HEK293T (cell line): Measurements from ENCODE around the gene RETREG2.
A peak's percentile ranks its signal among the peaks of the same experiment; 100 is the strongest.

Source experiments
- CTCF ChIA-PET: fragments of 350-600 bp; formaldehyde crosslinking; extraction: SDS; loops from one replicate; lab custom pipeline; 2021; ENCODE audit warnings: antibody characterized with exemption, inconsistent platforms; lab: Yijun Ruan, JAX
- POLR2A ChIA-PET: fragments of 350-600 bp; formaldehyde crosslinking; extraction: SDS; loops from one replicate; lab custom pipeline; 2020; ENCODE audit warnings: antibody characterized with exemption, inconsistent platforms; lab: Yijun Ruan, JAX
- DNase-seq: peaks from one replicate; pipeline ENCODE4 v3.0.0; 2012; ENCODE audit warnings: mixed read lengths; ENCODE audit errors: extremely low spot score
- ARNT ChIP-seq: fragments of 450-650 bp; IDR thresholded peaks from 2 replicates; pipeline ENCODE4 v1.6.1; 2017; ENCODE audit warnings: mild to moderate bottlenecking
- BHLHE40 ChIP-seq: fragments of 450-650 bp; IDR thresholded peaks from 2 replicates; pipeline ENCODE4 v1.6.1; 2016; ENCODE audit warnings: mild to moderate bottlenecking, moderate library complexity, borderline replicate concordance
- CTBP1 ChIP-seq: fragments of 450-650 bp; IDR thresholded peaks from 2 replicates; pipeline ENCODE4 v1.6.1; 2016; ENCODE audit warnings: borderline replicate concordance
- ELF4 ChIP-seq: fragments of 450-650 bp; IDR thresholded peaks from 2 replicates; pipeline ENCODE4 v1.6.1; 2017; ENCODE audit warnings: antibody characterized with exemption
- FOXA1 ChIP-seq: fragments of 450-650 bp; IDR thresholded peaks from 2 replicates; pipeline ENCODE4 v1.6.1; 2016; ENCODE audit warnings: mild to moderate bottlenecking
- FOXK2 ChIP-seq: fragments of 450-650 bp; IDR thresholded peaks from 2 replicates; pipeline ENCODE4 v1.6.1; 2016; ENCODE audit warnings: mild to moderate bottlenecking
- FOXM1 ChIP-seq: fragments of 450-650 bp; IDR thresholded peaks from 2 replicates; pipeline ENCODE4 v1.6.1; 2017; ENCODE audit warnings: mild to moderate bottlenecking, borderline replicate concordance
- HDGF ChIP-seq: fragments of 450-650 bp; IDR thresholded peaks from 2 replicates; pipeline ENCODE4 v1.6.1; 2017; ENCODE audit warnings: antibody characterized with exemption, borderline replicate concordance
- L3MBTL2 ChIP-seq: fragments of 450-650 bp; conservative IDR thresholded peaks from 2 replicates; pipeline ENCODE4 v1.6.1; 2016; ENCODE audit warnings: mild to moderate bottlenecking
- LEF1 ChIP-seq: fragments of 450-650 bp; IDR thresholded peaks from 2 replicates; pipeline ENCODE4 v1.6.1; 2017; ENCODE audit warnings: mild to moderate bottlenecking, borderline replicate concordance
- NFRKB ChIP-seq: fragments of 450-650 bp; IDR thresholded peaks from 2 replicates; pipeline ENCODE4 v1.6.1; 2016; ENCODE audit warnings: mild to moderate bottlenecking, moderate library complexity
- PKNOX1 ChIP-seq: fragments of 450-650 bp; IDR thresholded peaks from 2 replicates; pipeline ENCODE4 v1.6.1; 2016
- SP1 ChIP-seq: fragments of 450-650 bp; IDR thresholded peaks from 2 replicates; pipeline ENCODE4 v1.6.1; 2017
- SUZ12 ChIP-seq: fragments of 450-650 bp; IDR thresholded peaks from 2 replicates; pipeline ENCODE4 v1.6.1; 2016; ENCODE audit warnings: mild to moderate bottlenecking
- TARDBP ChIP-seq: fragments of 450-650 bp; IDR thresholded peaks from 2 replicates; pipeline ENCODE4 v1.6.1; 2016
- ZNF384 ChIP-seq: fragments of 450-650 bp; IDR thresholded peaks from 2 replicates; pipeline ENCODE4 v1.6.1; 2016

Gene RETREG2

GRCh38 chr2:219133976-219134375, 44.1 kb upstream of the RETREG2 start:
- ChIA-PET POLR2A (no interaction called here), CTCF (interaction anchor here (0.7 to 1.1 kb wide), 3 partner anchors 10 to 437 kb away, joined by 3 to 4 read pairs (median 3); partner anchors contain the start of gene OBSL1)
- DNase-seq: no peak
- TF ChIP-seq LEF1 (no peak), L3MBTL2 (no peak), ZNF384 (no peak), SP1 (no peak), TARDBP (no peak), BHLHE40 (no peak), HDGF (no peak), NFRKB (no peak)

- DNase-seq: no peak
- CTCF ChIA-PET: no interaction called here
- POLR2A ChIA-PET: no interaction called here
- TF ChIP-seq SP1: no peak
- TF ChIP-seq HDGF: no peak
- no peak for TF ChIP-seq ARNT
- TF ChIP-seq TARDBP: no peak
- no peak for TF ChIP-seq ZNF384
Measured at GRCh38 chr2:219140722-219141121, 37.4 kb upstream of the RETREG2 start.

GRCh38 chr2:219142329-219142728, 35.7 kb upstream of the RETREG2 start:
- CTCF ChIA-PET: no interaction called here
- no peak for DNase-seq
- POLR2A ChIA-PET: no interaction called here
- TF ChIP-seq FOXA1: no peak
- TF ChIP-seq L3MBTL2: no peak
- TF ChIP-seq NFRKB: no peak
- TF ChIP-seq CTBP1: no peak
- no peak for TF ChIP-seq ZNF384
- no peak for TF ChIP-seq SP1
- no peak for TF ChIP-seq FOXM1
- TF ChIP-seq LEF1: no peak
- TF ChIP-seq TARDBP: no peak
- TF ChIP-seq PKNOX1: no peak
- no peak for TF ChIP-seq ARNT
- TF ChIP-seq ELF4: no peak
- TF ChIP-seq FOXK2: no peak
- no peak for TF ChIP-seq HDGF
- no peak for TF ChIP-seq SUZ12
- TF ChIP-seq BHLHE40: no peak

GRCh38 chr2:219149667-219150066, 28.4 kb upstream of the RETREG2 start:
- no peak for DNase-seq
- ChIA-PET CTCF (interaction anchor here (0.7 to 2.1 kb wide), 3 partner anchors 10 to 120 kb away, joined by 4 to 5 read pairs (median 5); no protein-coding TSS in a partner anchor), POLR2A (no interaction called here)
- TF ChIP-seq BHLHE40 (no peak), ARNT (no peak), HDGF (no peak), ZNF384 (no peak), FOXA1 (no peak), NFRKB (no peak), ELF4 (no peak), CTBP1 (no peak), PKNOX1 (no peak), SUZ12 (no peak), LEF1 (no peak), SP1 (no peak), L3MBTL2 (no peak), FOXK2 (no peak)

- TF ChIP-seq L3MBTL2: no peak
- TF ChIP-seq ELF4: no peak
- no peak for TF ChIP-seq PKNOX1
- no peak for TF ChIP-seq HDGF
- no peak for TF ChIP-seq SUZ12
- TF ChIP-seq TARDBP: no peak
- TF ChIP-seq ZNF384: no peak
- no peak for TF ChIP-seq NFRKB
- ChIA-PET POLR2A (interaction anchor here (0.7 kb wide), 1 partner anchor 24 kb away, joined by 3 read pairs; no protein-coding TSS in a partner anchor), CTCF (interaction anchor here (0.6 to 6.1 kb wide), 21 partner anchors 10 to 303 kb away, joined by 3 to 40 read pairs (median 4); no protein-coding TSS in a partner anchor)
- DNase-seq: peak; percentile 63
Measured at GRCh38 chr2:219155054-219155644, 22.9 kb upstream of the RETREG2 start.

- no peak for DNase-seq
- no peak for TF ChIP-seq ZNF384
- no peak for TF ChIP-seq SP1
- no peak for TF ChIP-seq BHLHE40
- TF ChIP-seq HDGF: no peak
- TF ChIP-seq CTBP1: no peak
- no peak for TF ChIP-seq FOXM1
- TF ChIP-seq NFRKB: no peak
- TF ChIP-seq ELF4: no peak
- TF ChIP-seq PKNOX1: no peak
- no peak for TF ChIP-seq ARNT
- TF ChIP-seq FOXA1: no peak
- no peak for TF ChIP-seq LEF1
- no peak for TF ChIP-seq FOXK2
- ChIA-PET POLR2A (no interaction called here), CTCF (interaction anchor here (0.9 to 6.1 kb wide), 2 partner anchors 18 to 127 kb away, joined by 3 to 40 read pairs; no protein-coding TSS in a partner anchor)
Measured at GRCh38 chr2:219157396-219157795, 20.7 kb upstream of the RETREG2 start.
